Stimulated activated CD4-positive, alpha-beta T cell treated with anti-CD3 and anti-CD28 coated beads, Interleukin-4, amount 100 ng/mL, for 24 hours (primary cell): Measurements from ENCODE around the gene SLC37A1.

Source experiments
- DNase-seq: peaks from one replicate; pipeline ENCODE4 v3.0.0-alpha.2; 2020

SLC37A1 gene

GRCh38 chr21:42546433-42546832, 32.8 kb downstream of the SLC37A1 start:
- no peak for DNase-seq

GRCh38 chr21:42547001-42547905, 33.6 kb downstream of the SLC37A1 start:
- no peak for DNase-seq

DNA sequence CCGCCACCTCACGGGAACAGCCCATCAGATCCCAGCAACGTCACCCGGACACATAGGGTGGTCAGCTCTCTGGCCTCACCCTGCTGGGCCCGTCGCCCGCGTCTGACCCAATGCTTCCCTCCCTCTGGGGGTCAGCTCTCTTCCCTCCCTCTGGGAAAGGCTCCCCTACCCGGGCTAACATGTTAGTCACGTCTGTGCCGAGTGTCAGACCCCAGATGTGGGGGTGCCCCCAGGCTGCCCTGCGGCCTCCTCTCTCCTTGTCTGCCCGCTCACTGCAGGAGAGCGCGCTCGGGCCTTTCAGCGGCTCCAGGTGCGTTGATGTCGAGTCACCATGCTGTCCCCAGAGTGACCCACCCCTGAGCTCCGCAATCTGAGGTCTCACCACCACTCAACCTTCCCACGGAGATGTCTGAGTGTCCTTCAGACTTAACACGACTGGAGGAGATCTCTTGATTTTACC, 34.3 kb downstream of the SLC37A1 start:
- no peak for DNase-seq

DNA sequence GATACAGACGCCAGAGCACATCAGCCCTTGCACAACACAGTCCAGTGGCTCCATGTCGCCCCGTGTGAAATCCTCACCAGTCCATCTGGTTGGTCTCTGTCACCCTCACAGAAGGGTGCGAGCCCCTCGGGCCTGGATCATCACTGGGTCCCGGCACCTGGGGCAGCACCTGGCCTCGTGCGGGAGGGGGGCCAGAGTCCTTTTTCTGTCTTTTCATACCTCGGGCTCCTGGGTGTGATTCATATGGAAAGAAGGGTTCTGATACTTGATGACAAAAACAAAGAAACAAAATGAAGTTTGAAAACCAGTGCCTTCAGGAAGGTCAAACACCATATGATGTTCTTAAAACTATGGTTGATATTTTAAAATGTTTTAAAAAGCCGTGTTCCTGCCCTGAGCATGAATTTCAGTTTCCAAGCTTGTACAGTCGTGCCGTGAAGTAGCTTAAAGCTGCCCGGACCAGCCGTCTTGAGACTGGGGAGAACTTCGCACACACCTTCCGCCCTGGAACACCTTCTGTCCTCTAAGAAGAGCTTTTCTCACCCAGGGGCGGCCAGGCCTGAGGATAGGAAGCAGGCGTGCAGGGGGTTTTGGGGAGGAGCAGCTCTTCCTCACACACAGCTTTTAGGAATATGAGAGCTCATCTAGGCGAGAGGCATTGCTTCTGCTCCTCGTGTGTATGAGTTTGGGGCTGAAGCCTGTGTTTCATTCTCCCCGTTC, 35.2 kb downstream of the SLC37A1 start:
- DNase-seq: no peak

- DNase-seq: no peak
These were observed 37.2 kb downstream of the SLC37A1 start for GRCh38 chr21:42550817-42551216.

DNA sequence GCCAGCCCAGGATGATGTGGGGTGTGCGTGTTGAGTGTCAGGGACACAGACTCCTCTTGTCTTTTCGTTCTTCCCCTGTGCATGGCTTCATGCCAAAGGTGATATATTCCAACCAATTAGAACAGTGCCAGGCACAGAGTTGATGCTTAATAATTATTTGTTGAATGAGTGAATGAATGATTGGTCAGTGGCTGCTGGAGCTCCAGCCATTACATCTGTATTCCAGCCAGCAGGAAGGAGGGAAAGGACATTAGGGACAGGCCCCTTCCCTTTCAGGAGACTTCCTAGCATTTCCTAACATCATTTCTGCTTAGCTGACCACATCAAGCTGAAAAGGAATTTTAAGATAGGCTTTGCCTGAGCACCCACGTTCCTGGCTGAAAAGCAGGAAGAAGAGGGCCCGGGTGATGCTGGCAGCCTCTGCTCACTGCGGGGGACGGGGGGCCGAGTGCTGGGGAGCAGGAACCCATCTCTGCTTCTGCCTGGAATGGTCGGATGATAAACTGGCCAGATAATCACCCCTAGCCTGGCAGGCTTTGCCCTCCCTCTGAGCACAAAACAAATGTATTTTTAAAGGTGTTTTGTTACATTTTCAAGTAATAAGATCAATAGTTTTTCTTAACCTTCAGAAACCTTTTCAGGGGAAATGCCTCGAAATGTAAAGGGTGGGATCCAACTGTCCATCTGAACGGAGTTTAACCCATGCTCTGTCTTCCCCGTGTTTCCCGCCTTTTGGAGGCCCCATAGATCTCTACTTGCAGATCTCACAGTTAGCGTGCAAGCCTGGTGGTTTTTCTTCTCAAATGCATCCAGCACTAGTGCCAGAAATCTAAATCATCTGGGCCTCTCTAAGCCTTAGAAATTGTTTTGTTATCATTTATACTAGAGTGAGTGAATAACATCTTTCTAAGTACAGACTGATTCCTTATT, 39.0 kb downstream of the SLC37A1 start:
- no peak for DNase-seq

GRCh38 chr21:42553435-42553834, 39.8 kb downstream of the SLC37A1 start:
- DNase-seq: no peak

GRCh38 chr21:42554251-42554961, 40.8 kb downstream of the SLC37A1 start:
- no peak for DNase-seq

DNA sequence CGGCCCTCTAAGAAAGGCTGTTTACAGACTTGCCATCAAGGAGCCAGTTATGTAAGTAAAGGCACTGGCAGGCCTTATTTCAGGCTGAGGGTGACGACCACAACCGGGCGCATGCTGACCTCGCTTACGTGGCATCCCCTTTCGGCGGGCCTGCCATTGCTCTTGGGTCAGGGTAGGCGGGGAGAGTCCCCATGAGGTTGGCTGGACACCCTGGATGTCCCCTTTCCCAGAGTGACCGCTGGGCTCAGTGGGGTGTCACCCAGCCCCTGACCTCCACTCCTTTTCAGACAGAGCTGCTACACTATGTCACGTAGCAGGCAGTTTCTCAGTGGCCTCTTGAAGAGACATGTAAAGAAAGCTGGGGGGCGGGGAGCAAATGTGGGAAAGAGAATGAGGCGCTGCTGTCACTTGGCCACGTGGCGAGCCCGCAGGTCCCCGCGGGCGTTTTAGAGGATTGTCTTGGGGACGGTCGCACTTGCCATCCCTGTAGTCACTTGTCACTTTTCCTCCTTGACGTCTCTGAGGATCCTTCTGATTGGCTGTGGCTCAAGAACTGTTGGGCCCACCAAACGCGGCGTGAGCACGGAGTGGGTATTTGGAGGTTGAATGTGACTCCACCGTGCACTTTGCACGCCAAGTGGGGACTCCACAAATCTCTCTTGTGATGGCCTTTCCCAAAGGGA, 42.2 kb downstream of the SLC37A1 start:
- no peak for DNase-seq

DNA sequence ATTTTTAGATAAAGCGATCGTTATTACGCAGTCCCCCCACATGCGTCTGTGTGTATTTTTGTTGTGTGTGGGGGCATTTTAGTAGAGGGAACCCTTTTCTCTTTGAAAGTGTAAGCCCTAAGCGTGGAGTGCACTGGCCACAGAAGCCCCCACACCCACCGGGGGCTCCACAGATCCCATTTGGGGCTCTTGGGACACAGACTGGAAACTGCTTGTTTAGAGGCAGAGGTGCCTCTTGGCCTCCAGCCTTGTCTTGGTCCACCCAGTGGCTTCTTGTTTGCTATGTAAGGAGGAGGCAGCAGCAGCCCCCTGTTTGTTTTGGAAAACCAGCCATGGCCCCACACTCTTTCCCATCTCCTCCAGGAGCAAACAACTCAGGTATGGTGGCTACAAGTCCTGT, 42.8 kb downstream of the SLC37A1 start:
- DNase-seq: no peak

- no peak for DNase-seq
These were observed 43.3 kb downstream of the SLC37A1 start for GRCh38 chr21:42556960-42557359.

GRCh38 chr21:42557420-42557819, 43.8 kb downstream of the SLC37A1 start:
- DNase-seq: no peak

GRCh38 chr21:42558368-42558767, 44.7 kb downstream of the SLC37A1 start:
- no peak for DNase-seq

DNA sequence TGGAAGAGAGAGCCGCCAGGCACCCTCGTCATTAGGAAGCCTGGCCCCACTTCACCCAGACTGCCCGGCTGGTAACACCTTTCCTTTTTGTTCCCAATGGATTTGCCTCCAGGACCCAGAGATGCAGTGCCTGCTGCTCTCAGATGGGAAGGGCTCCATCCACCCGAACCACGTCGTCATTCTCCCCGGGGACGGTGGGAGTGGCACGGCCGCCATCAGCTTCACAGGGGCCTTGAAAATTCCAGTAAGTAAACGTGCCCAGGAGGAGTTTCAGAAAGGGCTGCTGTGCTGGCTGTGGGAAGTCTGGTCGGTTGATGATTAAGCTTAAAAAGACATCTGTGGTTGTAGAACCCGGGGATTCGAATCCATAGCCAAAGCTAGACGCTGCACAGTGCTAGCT, 45.2 kb downstream of the SLC37A1 start:
- DNase-seq: no peak

GRCh38 chr21:42559326-42559725, 45.7 kb downstream of the SLC37A1 start:
- no peak for DNase-seq

DNA sequence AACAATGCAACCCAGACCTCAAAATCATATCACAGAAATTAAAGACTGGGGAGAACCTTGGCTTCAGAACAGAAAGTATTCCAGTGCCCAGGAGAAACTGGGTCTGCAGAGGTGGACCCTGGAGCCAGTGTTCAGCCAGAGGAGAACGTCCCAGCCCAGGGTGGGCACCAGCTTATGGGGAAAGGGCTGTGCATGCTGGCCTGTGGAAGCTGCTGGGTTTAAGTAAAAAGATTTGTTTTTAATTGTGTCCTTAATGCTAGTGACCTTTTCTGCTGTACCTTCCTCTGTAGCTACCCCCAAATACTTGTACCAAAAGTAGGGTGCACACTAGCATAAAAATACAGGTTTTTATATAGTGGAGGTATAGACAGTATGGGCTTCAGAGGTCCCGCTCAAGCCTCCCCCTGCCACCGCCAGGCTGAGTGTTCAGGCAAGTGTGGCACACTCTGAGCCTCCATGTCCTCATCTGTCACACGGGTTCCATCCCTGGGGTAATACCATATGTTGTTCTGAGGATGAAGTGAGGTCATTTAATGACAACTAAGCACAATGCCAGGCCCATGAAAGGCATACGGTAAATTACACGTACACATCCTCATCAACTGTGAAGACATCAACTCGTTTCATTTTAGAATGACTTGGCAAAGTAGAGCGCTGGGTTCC, 47.0 kb downstream of the SLC37A1 start:
- no peak for DNase-seq

GRCh38 chr21:42561762-42562650, 48.4 kb downstream of the SLC37A1 start:
- DNase-seq: no peak

GRCh38 chr21:42562816-42563215, 49.2 kb downstream of the SLC37A1 start:
- no peak for DNase-seq

DNA sequence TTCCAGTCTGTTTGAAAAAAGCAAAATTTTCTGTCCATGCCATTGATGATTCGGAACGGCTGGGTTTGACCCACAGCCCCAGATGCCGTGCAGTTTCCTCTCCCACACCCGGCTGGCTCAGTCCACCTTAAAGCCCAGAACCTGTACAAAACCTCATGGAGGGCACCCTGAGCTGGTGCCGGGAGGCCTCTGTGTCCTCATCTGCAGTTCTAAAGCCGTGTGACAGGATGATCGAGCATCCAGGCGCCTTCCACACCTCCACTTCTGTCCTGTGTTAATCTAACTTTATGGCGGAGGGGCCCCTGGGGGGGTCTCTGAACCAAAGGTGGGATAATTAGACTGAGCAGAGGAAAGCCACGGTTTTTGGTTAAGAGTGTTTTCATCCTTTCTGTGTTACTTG, 49.6 kb downstream of the SLC37A1 start:
- no peak for DNase-seq

DNA sequence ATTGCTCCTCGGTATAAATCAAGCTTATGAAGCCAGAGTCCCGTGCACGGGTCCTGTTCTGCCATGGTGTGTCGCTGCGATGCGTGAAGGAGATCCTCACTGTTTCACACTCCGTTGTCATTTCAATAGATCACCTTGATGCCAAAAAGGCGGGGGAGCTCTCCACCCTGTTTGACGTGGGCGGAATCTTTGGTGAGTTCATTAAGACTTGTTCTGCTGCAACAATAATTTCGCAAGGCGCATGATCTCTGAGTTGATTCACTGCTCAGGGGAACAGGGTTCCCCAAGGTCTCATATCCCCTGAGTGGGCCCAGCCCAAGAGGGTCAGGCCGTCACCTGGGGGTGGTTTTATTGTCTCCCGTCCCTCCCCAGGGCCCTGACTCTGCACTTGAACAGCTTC, 50.0 kb downstream of the SLC37A1 start:
- DNase-seq: no peak
